ENCODE results near the gene STH.

The STH gene

DNA sequence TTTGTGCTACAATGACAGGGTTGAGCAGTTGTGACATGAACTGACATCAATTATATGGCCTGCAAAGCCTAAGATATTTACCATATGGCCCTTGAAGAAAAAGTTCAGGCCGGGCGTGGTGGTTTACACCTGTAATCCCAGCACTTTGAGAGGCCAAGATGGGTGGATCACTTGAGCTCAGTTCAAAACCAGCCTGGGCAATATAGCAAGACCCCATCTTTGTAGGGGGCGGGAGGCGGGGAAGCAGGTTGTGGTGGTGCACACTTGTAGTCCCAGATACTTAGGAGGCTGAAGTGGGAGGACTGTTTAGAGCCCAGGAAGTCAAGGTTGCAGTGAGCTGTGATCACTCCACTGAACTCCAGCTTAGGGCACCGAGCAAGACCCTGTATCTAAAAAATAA lies 48.3 kb downstream of the STH start:
- in situ Hi-C loops (cut with MboI; ENCODE audit: low sequenced_read_pairs): no loop called here
- DNase-seq (ENCODE audit: low spot score in 2 of 2): no peak
- H3K36me3 ChIP-seq (replicated peaks): peaks cover 59% of the 10 kb centered on the region

DNA sequence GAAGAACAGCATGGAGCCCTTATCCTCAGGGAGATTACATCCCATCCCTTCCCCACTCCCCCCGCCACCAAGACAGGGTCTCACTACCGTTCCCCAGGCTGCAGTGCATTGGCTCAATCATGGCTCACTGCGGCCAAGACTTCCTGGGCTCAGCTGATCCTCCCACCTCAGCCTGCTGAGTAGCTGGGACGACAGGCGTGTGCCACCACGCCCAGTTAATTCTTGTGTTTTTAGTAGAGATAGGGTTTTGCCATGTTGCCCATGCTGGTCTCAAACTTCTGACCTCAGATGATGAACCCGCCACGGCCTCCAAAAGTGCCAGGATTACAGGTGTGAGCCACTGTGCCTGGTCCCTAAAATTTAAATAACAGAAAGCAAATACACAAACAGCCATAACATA lies 48.8 kb downstream of the STH start:
- in situ Hi-C loops (cut with MboI; ENCODE audit: low sequenced_read_pairs): no loop called here
- Histone ChIP-seq H3K9me3 (no peaks in the 10 kb centered on the region), H3K4me3 (no peak overlapping the region), H3K27me3 (ENCODE audit: low read depth) (no peaks in the 10 kb centered on the region), H3K4me1 (peaks cover 11% of the 10 kb centered on the region), H3K36me3 (replicated peaks) (peaks cover 55% of the 10 kb centered on the region)
- DNase-seq (ENCODE audit: low spot score in 2 of 2): no peak

More for the DNA sequence above, 48.3 kb downstream of the STH start:
- Histone ChIP-seq H3K4me1 (peaks cover 9% of the 10 kb centered on the region), H3K4me3 (no peak overlapping the region), H3K9me3 (no peaks in the 10 kb centered on the region), H3K27me3 (ENCODE audit: low read depth) (no peaks in the 10 kb centered on the region)
